Testis (tissue), 2 donors: ENCODE results near the gene EEIG2.

Experiments
- CTCF ChIP-seq, 3 experiments: fragments of 450-650 bp in 2 of 3; fragments of 200-600 bp in 1 of 3; sonication (generic) in 1 of 3; IDR thresholded peaks; one replicate each; pipeline ENCODE4 v1.5.1; 2016 to 2019; ENCODE audit warnings: antibody characterized with exemption in 3 of 3, mild to moderate bottlenecking in 2 of 3, moderate library complexity in 1 of 3
- POLR2A ChIP-seq: fragments of 450-650 bp; IDR thresholded peaks from one replicate; pipeline ENCODE4 v1.6.1; 2017; ENCODE audit warnings: antibody characterized with exemption, mild to moderate bottlenecking, moderate library complexity

GRCh38 chr1:108592030-108592759, 32.3 kb downstream of the EEIG2 start:
- TF ChIP-seq CTCF (IDR thresholded peaks at IDR 0.05) (no peak), POLR2A (no peak)
